Mesothelial cell of epicardium (in vitro differentiated cells): Measurements from ENCODE around the gene ZNF3. TPM values are rescaled to one million over a fixed set of nuclear protein-coding genes. Genes with fewer than 3 reads are reported as not detected.

Experiments used
- DNase-seq, 2 experiments: peaks; one replicate each; pipeline ENCODE4 v3.0.0; 2021; ENCODE audit warnings: low spot score in 2 of 2; ENCODE audit not compliant: unreplicated experiment in 2 of 2
- H3K27ac Mint-ChIP-seq: 2 replicates; pipeline ENCODE4 v1.8.0; 2021; ENCODE audit warnings: mixed read lengths
- H3K27me3 Mint-ChIP-seq: 2 replicates; pipeline ENCODE4 v1.8.0; 2021; ENCODE audit warnings: low read depth, mixed read lengths
- H3K36me3 Mint-ChIP-seq: 2 replicates; pipeline ENCODE4 v1.8.0; 2021; ENCODE audit warnings: mixed read lengths
- H3K4me1 Mint-ChIP-seq: 2 replicates; pipeline ENCODE4 v1.8.0; 2021; ENCODE audit warnings: mixed read lengths
- H3K4me3 Mint-ChIP-seq: 2 replicates; pipeline ENCODE4 v1.8.0; 2021; ENCODE audit warnings: mild to moderate bottlenecking, moderate library complexity, mixed read lengths
- H3K9me3 Mint-ChIP-seq: 2 replicates; pipeline ENCODE4 v1.8.0; 2021; ENCODE audit warnings: mixed read lengths
- total RNA-seq: library from RNA; stranded (reverse); gene quantifications from 3 replicates; pipeline ENCODE4 v1.2.1, GENCODE V29; 2021
- TF ChIP-seq, protein P1 (sequence below): fragments of 200-600 bp; sonication (generic); IDR thresholded peaks from one replicate; pipeline ENCODE4 v1.5.0; 2021; ENCODE audit warnings: antibody characterized with exemption; ENCODE audit not compliant: unreplicated experiment

ZNF3 gene
- total RNA-seq, 1 donor from 2014 or later, result 85.9 TPM

GRCh38 chr7:100040575-100040974 lies 40.9 kb downstream of the ZNF3 start:
- no peaks in the 10 kb centered on the region for H3K27me3 Mint-ChIP-seq
- H3K9me3 Mint-ChIP-seq, result no peaks in the 10 kb centered on the region
- H3K36me3 Mint-ChIP-seq, result peaks cover 23% of the 10 kb centered on the region
- no peak overlapping the region for H3K4me3 Mint-ChIP-seq
- DNase-seq, result no peak
- H3K4me1 Mint-ChIP-seq, result peaks cover 6% of the 10 kb centered on the region
- no peak overlapping the region for H3K27ac Mint-ChIP-seq
- TF ChIP-seq, protein P1, sequence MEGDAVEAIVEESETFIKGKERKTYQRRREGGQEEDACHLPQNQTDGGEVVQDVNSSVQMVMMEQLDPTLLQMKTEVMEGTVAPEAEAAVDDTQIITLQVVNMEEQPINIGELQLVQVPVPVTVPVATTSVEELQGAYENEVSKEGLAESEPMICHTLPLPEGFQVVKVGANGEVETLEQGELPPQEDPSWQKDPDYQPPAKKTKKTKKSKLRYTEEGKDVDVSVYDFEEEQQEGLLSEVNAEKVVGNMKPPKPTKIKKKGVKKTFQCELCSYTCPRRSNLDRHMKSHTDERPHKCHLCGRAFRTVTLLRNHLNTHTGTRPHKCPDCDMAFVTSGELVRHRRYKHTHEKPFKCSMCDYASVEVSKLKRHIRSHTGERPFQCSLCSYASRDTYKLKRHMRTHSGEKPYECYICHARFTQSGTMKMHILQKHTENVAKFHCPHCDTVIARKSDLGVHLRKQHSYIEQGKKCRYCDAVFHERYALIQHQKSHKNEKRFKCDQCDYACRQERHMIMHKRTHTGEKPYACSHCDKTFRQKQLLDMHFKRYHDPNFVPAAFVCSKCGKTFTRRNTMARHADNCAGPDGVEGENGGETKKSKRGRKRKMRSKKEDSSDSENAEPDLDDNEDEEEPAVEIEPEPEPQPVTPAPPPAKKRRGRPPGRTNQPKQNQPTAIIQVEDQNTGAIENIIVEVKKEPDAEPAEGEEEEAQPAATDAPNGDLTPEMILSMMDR, result no peak

DNA sequence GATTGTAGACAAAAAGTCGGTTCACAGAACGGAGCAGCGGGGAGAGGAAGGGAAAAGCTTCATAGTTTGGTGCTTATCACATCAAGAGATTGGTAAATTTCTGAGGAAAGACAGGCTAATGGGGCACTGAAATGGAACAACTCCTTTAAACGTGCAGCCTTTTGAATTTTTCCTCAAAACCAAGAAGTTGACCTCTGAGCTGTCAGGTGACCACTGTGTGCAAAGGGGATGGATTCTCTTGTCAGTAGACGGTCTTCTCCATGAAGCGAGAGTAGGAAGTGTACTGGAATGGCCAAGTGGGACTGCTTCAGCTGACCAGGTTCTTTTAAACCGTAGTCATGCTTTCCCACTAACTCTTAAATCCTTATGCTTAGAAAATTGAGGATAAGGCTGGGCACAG lies 43.2 kb downstream of the ZNF3 start:
- Mint-ChIP-seq H3K4me3 (no peak overlapping the region), H3K36me3 (peaks cover 43% of the 10 kb centered on the region), H3K9me3 (peaks cover 4% of the 10 kb centered on the region), H3K4me1 (peaks cover 6% of the 10 kb centered on the region), H3K27ac (no peak overlapping the region), H3K27me3 (no peaks in the 10 kb centered on the region)
- DNase-seq, result no peak
- TF ChIP-seq, protein P1, result no peak

GRCh38 chr7:100035876-100036275 lies 45.6 kb downstream of the ZNF3 start:
- Mint-ChIP-seq H3K4me3 (no peak overlapping the region), H3K27ac (no peak overlapping the region), H3K9me3 (peaks cover 8% of the 10 kb centered on the region), H3K27me3 (no peaks in the 10 kb centered on the region), H3K4me1 (no peaks in the 10 kb centered on the region), H3K36me3 (peaks cover 60% of the 10 kb centered on the region)
- TF ChIP-seq, protein P1, result no peak
- DNase-seq, result no peak

DNA sequence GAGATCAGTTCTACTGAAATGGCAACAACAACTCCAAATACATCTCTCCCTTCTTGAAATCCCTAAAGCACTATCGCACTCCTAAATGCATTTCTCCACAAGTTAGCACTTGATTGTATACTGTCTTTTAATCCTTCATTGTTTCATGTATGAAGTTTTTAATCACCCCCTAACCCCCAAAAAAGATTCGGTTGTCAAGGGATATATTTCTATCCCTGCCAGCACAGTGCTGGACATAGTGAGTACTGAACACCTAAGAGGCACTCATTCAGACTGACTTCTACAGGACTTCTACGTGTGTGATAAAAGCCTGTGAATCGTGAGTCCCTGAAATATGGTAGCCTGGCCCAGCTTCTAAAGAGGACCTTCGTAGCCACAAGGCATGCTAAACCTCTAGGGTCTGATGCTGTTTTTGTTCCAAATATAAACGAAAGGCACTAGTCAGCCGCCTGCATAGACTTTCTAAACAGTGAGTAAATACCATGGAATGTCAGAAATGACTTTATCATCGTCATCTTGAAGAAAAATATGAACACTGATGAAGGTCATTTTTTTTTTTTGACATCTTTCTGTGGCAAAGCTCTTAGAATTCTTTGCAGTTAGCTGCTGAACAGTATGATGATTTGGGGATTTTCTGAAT lies 46.5 kb downstream of the ZNF3 start:
- TF ChIP-seq, protein P1, result no peak
- H3K36me3 Mint-ChIP-seq, result peaks cover 67% of the 10 kb centered on the region
- no peak for DNase-seq
- H3K4me1 Mint-ChIP-seq, result no peaks in the 10 kb centered on the region
- H3K4me3 Mint-ChIP-seq, result no peak overlapping the region
- no peak overlapping the region for H3K27ac Mint-ChIP-seq
- no peaks in the 10 kb centered on the region for H3K27me3 Mint-ChIP-seq
- peaks cover 8% of the 10 kb centered on the region for H3K9me3 Mint-ChIP-seq

GRCh38 chr7:100033526-100033925 lies 48.0 kb downstream of the ZNF3 start:
- peaks cover 8% of the 10 kb centered on the region for H3K9me3 Mint-ChIP-seq
- H3K4me3 Mint-ChIP-seq, result no peak overlapping the region
- H3K36me3 Mint-ChIP-seq, result peaks cover 70% of the 10 kb centered on the region

More at GRCh38 chr7:100033526-100033925, 48.0 kb downstream of the ZNF3 start:
- no peak overlapping the region for H3K27ac Mint-ChIP-seq
- no peaks in the 10 kb centered on the region for H3K4me1 Mint-ChIP-seq
- H3K27me3 Mint-ChIP-seq, result no peaks in the 10 kb centered on the region
- DNase-seq, result no peak
- TF ChIP-seq, protein P1, result no peak
